Keratinocyte (primary cell): ENCODE results near the gene SIGLEC7. TPM values are rescaled to one million over a fixed set of nuclear protein-coding genes. Genes with fewer than 3 reads are reported as not detected.

Source experiments
- DNase-seq: peaks from one replicate; pipeline ENCODE4 v3.0.0-alpha.2; 2011; ENCODE audit warnings: low read depth, missing footprints, low spot score
- FAIRE-seq: peaks from 2 replicates; lab custom pipeline; 2011; peaks lifted over from hg19 to GRCh38; lab: Jason Lieb, UNC
- H2AFZ ChIP-seq: 2 replicates; pipeline ENCODE4 v1.6.0; 2012; ENCODE audit warnings: low read length, control low read depth, inconsistent platforms; ENCODE audit not compliant: control insufficient read depth
- H3K27ac ChIP-seq: 2 replicates; pipeline ENCODE4 v1.5.1; 2011; ENCODE audit warnings: low read length; ENCODE audit not compliant: control insufficient read depth, insufficient read depth
- H3K27me3 ChIP-seq: 3 replicates; pipeline ENCODE4 v1.6.0; 2011; ENCODE audit warnings: low read length; ENCODE audit not compliant: control insufficient read depth, insufficient read depth; ENCODE audit errors: extremely low read depth
- H3K36me3 ChIP-seq, 2 experiments: 2 replicates in 1 of 2; 3 replicates in 1 of 2; pipeline ENCODE4 v1.5.1; 2011; ENCODE audit warnings: low read length in 2 of 2, mild to moderate bottlenecking in 1 of 2; ENCODE audit not compliant: control insufficient read depth in 2 of 2, insufficient read depth in 2 of 2; ENCODE audit errors: extremely low read depth in 1 of 2
- H3K4me1 ChIP-seq: 3 replicates; pipeline ENCODE4 v1.5.1; 2011; ENCODE audit warnings: low read length; ENCODE audit not compliant: control insufficient read depth, insufficient read depth; ENCODE audit errors: extremely low read depth
- H3K4me2 ChIP-seq: 3 replicates; pipeline ENCODE4 v1.6.0; 2011; ENCODE audit warnings: low read depth, low read length; ENCODE audit not compliant: control insufficient read depth, insufficient read depth; ENCODE audit errors: extremely low read depth
- H3K4me3 ChIP-seq, 3 experiments: fragments of 200-600 bp in 1 of 3; sonication (generic) in 1 of 3; 2 replicates in 2 of 3; 3 replicates in 1 of 3; pipeline ENCODE4 v1.5.1; 2011 to 2016; ENCODE audit warnings: low read length in 3 of 3, mild to moderate bottlenecking in 3 of 3, control low read depth in 2 of 3, inconsistent platforms in 1 of 3, low read depth in 1 of 3, mixed read lengths in 1 of 3, mixed run types in 1 of 3, moderate library complexity in 1 of 3; ENCODE audit not compliant: control insufficient read depth in 2 of 3, insufficient read depth in 2 of 3; ENCODE audit errors: extremely low read depth in 1 of 3
- H3K79me2 ChIP-seq: 2 replicates; pipeline ENCODE4 v1.6.0; 2012; ENCODE audit warnings: low read length; ENCODE audit not compliant: control insufficient read depth, insufficient read depth
- H3K9ac ChIP-seq: 3 replicates; pipeline ENCODE4 v1.6.0; 2011; ENCODE audit warnings: low read length; ENCODE audit not compliant: control insufficient read depth, insufficient read depth; ENCODE audit errors: extremely low read depth
- H3K9me1 ChIP-seq: 3 replicates; pipeline ENCODE4 v1.6.0; 2011; ENCODE audit warnings: low read length; ENCODE audit not compliant: control insufficient read depth, insufficient read depth; ENCODE audit errors: extremely low read depth
- H3K9me3 ChIP-seq: 2 replicates; pipeline ENCODE4 v1.5.1; 2012; ENCODE audit warnings: low read depth, low read length; ENCODE audit not compliant: control insufficient read depth
- H4K20me1 ChIP-seq: 3 replicates; pipeline ENCODE4 v1.6.0; 2011; ENCODE audit warnings: low read length; ENCODE audit not compliant: control insufficient read depth, insufficient read depth; ENCODE audit errors: extremely low read depth
- EZH2 ChIP-seq: IDR thresholded peaks from one replicate; pipeline ENCODE4 v1.6.1; 2012; ENCODE audit warnings: inconsistent platforms, mild to moderate bottlenecking, low read length, moderate library complexity
- dilution Hi-C: fragments of 300-500 bp; cut with MboI; formaldehyde crosslinking; loops from one replicate; pipeline ENCODE4 v1.7.0; 2020; ENCODE audit warnings: low sequenced_read_pairs; ENCODE audit not compliant: extremely low pct_ligation_motif_present
- polyA plus RNA-seq, 5 experiments: library from polyadenylated mRNA; depleted of rRNA in 3 of 5; stranded (reverse) in 3 of 5; stranded (forward) in 1 of 5; unstranded in 1 of 5; fragments of >200 nt; gene quantifications; 1 replicate in 1 of 5; 2 replicates in 3 of 5; 3 replicates in 1 of 5; pipeline versions ENCODE4 v1.2.1 to v1.2.3, GENCODE V29; 2011 to 2012; ENCODE audit warnings: missing spikeins in 2 of 5, low read depth in 1 of 5, low replicate concordance in 1 of 5
- TF ChIP-seq, protein P1 (sequence below), 3 experiments: IDR thresholded peaks in 1 of 3; conservative IDR thresholded peaks in 1 of 3; optimal IDR thresholded peaks in 1 of 3; 2 replicates in 2 of 3; 3 replicates in 1 of 3; pipeline versions ENCODE3 to v1.5.1; 2011; ENCODE audit warnings: low read length in 3 of 3, mild to moderate bottlenecking in 3 of 3, moderate library complexity in 2 of 3, control low read depth in 1 of 3, inconsistent platforms in 1 of 3; ENCODE audit not compliant: insufficient read depth in 2 of 3; ENCODE audit errors: extremely low read depth in 1 of 3

The SIGLEC7 gene
- polyA plus RNA-seq, 1 donor (not counting 4 experiments of a cell fraction or from before 2014, with no cell fraction given) = not detected

- Histone ChIP-seq H3K4me2 (no peak overlapping the region), H3K4me1 (no peaks in the 10 kb centered on the region)
These were observed 6.5 kb downstream of the SIGLEC7 start for GRCh38 chr19:51148580-51148979.

DNA sequence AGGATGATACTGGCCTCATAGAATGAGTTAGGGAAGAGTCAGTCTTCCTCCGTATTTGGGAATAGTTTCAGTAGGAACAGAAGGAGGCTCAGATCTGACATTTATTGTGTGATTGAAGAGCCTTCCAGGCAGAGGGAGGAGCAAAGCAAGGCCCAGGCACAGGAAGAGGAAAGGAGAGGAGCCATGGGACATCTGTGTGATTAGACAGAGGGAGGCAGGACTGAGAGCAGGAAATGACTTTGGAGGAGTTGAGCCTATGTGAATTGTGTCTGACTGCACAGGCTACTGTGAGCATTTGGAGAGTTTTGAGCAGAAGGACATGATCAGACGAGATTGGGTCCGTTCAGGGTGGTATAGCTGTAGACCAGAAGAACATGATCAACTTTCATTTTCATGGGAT lies 8.5 kb downstream of the SIGLEC7 start:
- Histone ChIP-seq H3K4me1 (no peaks in the 10 kb centered on the region), H3K79me2 (no peaks in the 10 kb centered on the region), H3K27me3 (no peaks in the 10 kb centered on the region), H4K20me1 (no peaks in the 10 kb centered on the region), H3K36me3 (no peaks in the 10 kb centered on the region), H2AFZ (no peak overlapping the region), H3K9me3 (no peaks in the 10 kb centered on the region), H3K4me3 (no peak overlapping the region), H3K27ac (no peak overlapping the region), H3K4me2 (no peak overlapping the region), H3K9ac (no peak overlapping the region), H3K9me1 (no peaks in the 10 kb centered on the region)
- DNase-seq (no peak), FAIRE-seq (peak; percentile 56)
- TF ChIP-seq, protein P1, sequence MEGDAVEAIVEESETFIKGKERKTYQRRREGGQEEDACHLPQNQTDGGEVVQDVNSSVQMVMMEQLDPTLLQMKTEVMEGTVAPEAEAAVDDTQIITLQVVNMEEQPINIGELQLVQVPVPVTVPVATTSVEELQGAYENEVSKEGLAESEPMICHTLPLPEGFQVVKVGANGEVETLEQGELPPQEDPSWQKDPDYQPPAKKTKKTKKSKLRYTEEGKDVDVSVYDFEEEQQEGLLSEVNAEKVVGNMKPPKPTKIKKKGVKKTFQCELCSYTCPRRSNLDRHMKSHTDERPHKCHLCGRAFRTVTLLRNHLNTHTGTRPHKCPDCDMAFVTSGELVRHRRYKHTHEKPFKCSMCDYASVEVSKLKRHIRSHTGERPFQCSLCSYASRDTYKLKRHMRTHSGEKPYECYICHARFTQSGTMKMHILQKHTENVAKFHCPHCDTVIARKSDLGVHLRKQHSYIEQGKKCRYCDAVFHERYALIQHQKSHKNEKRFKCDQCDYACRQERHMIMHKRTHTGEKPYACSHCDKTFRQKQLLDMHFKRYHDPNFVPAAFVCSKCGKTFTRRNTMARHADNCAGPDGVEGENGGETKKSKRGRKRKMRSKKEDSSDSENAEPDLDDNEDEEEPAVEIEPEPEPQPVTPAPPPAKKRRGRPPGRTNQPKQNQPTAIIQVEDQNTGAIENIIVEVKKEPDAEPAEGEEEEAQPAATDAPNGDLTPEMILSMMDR (optimal IDR thresholded peaks at IDR 0.05 in 1 of 3, IDR thresholded peaks at IDR 0.05 in 1 of 3, conservative IDR thresholded peaks at IDR 0.05 in 1 of 3; ENCODE audit: extremely low read depth in 1 of 3, insufficient read depth in 2 of 3, low read length in 3 of 3) = no peak
- no peak for TF ChIP-seq EZH2
- dilution Hi-C loops = no loop called here

More at GRCh38 chr19:51148580-51148979, 6.5 kb downstream of the SIGLEC7 start:
- Histone ChIP-seq H3K9me3 (no peaks in the 10 kb centered on the region), H3K36me3 (no peaks in the 10 kb centered on the region), H3K9me1 (no peaks in the 10 kb centered on the region), H4K20me1 (no peaks in the 10 kb centered on the region), H3K79me2 (no peaks in the 10 kb centered on the region), H3K9ac (no peak overlapping the region), H2AFZ (no peak overlapping the region), H3K27ac (no peak overlapping the region), H3K4me3 (no peak overlapping the region), H3K27me3 (no peaks in the 10 kb centered on the region)
- DNase-seq (no peak), FAIRE-seq (no peak)
- dilution Hi-C loops = no loop called here
- TF ChIP-seq, protein P1 (optimal IDR thresholded peaks at IDR 0.05 in 1 of 3, IDR thresholded peaks at IDR 0.05 in 1 of 3, conservative IDR thresholded peaks at IDR 0.05 in 1 of 3; ENCODE audit: extremely low read depth in 1 of 3, insufficient read depth in 2 of 3, low read length in 3 of 3) = no peak
- TF ChIP-seq EZH2 = no peak
